ENCODE data around the gene LRRTM2.

Gene LRRTM2

GRCh38 chr5:138912093-138912492 is 37.0 kb upstream of the LRRTM2 start:
- Histone ChIP-seq H3K27ac (ENCODE audit: low read depth, low read length, poor library complexity, severe bottlenecking) (no peak overlapping the region), H3K9ac (ENCODE audit: low read length) (no peak overlapping the region), H3K4me2 (ENCODE audit: low read length) (no peak overlapping the region), H3K9me3 (ENCODE audit: low read length) (no peaks in the 10 kb centered on the region), H3K4me1 (ENCODE audit: insufficient read depth, low read length, severe bottlenecking) (no peaks in the 10 kb centered on the region), H3K36me3 (ENCODE audit: insufficient read depth, low read length) (no peaks in the 10 kb centered on the region), H3K27me3 (ENCODE audit: insufficient read depth, low read length) (no peaks in the 10 kb centered on the region), H2AFZ (ENCODE audit: low read length) (no peak overlapping the region), H3K79me2 (ENCODE audit: insufficient read depth, low read length) (no peaks in the 10 kb centered on the region), H3K9me2 (ENCODE audit: low read depth, low read length) (no peaks in the 10 kb centered on the region), H3F3A (ENCODE audit: insufficient read depth, low read length) (no peaks in the 10 kb centered on the region), H3K4me3 (ENCODE audit: low read depth, low read length, poor library complexity, severe bottlenecking) (no peak overlapping the region), H4K20me1 (ENCODE audit: insufficient read depth, low read length) (no peaks in the 10 kb centered on the region)
- no peak for TF ChIP-seq EZH2 (IDR thresholded peaks at IDR 0.05; ENCODE audit: borderline replicate concordance, low read length)
- TF ChIP-seq, protein P1, sequence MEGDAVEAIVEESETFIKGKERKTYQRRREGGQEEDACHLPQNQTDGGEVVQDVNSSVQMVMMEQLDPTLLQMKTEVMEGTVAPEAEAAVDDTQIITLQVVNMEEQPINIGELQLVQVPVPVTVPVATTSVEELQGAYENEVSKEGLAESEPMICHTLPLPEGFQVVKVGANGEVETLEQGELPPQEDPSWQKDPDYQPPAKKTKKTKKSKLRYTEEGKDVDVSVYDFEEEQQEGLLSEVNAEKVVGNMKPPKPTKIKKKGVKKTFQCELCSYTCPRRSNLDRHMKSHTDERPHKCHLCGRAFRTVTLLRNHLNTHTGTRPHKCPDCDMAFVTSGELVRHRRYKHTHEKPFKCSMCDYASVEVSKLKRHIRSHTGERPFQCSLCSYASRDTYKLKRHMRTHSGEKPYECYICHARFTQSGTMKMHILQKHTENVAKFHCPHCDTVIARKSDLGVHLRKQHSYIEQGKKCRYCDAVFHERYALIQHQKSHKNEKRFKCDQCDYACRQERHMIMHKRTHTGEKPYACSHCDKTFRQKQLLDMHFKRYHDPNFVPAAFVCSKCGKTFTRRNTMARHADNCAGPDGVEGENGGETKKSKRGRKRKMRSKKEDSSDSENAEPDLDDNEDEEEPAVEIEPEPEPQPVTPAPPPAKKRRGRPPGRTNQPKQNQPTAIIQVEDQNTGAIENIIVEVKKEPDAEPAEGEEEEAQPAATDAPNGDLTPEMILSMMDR (IDR thresholded peaks at IDR 0.05; ENCODE audit: low read length), result no peak

DNA sequence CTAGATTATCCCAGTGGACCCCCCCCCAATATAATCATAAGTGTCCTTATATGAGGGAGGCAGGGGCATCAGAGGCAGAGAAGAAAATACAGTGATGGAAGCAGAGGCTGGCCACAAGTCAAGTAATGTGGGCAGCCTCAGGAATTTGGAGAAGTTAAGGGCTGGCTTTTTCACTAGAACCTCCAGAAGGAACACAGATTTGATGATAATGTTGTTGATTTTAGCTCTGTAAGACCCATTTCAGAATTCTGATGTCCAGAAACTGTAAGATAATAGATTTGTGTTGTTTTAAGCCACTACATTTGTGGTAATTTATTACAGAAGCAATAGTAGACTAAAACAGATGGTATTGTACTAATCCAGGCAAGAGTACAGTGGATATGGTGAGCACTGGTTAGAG is 36.3 kb upstream of the LRRTM2 start:
- no peak overlapping the region for H3K27ac ChIP-seq (ENCODE audit: low read depth, low read length, poor library complexity, severe bottlenecking)
- no peak overlapping the region for H3K4me3 ChIP-seq (ENCODE audit: low read depth, low read length, poor library complexity, severe bottlenecking)
- H3K36me3 ChIP-seq (ENCODE audit: insufficient read depth, low read length), result no peaks in the 10 kb centered on the region
- H2AFZ ChIP-seq (ENCODE audit: low read length), result no peak overlapping the region
- H3F3A ChIP-seq (ENCODE audit: insufficient read depth, low read length), result no peaks in the 10 kb centered on the region
- H4K20me1 ChIP-seq (ENCODE audit: insufficient read depth, low read length), result no peaks in the 10 kb centered on the region
- no peaks in the 10 kb centered on the region for H3K9me2 ChIP-seq (ENCODE audit: low read depth, low read length)
- H3K9me3 ChIP-seq (ENCODE audit: low read length), result no peaks in the 10 kb centered on the region
- TF ChIP-seq EZH2 (IDR thresholded peaks at IDR 0.05; ENCODE audit: borderline replicate concordance, low read length), result no peak
- TF ChIP-seq, protein P1 (IDR thresholded peaks at IDR 0.05; ENCODE audit: low read length), result no peak
- H3K79me2 ChIP-seq (ENCODE audit: insufficient read depth, low read length), result no peaks in the 10 kb centered on the region
- no peaks in the 10 kb centered on the region for H3K4me1 ChIP-seq (ENCODE audit: insufficient read depth, low read length, severe bottlenecking)
- H3K9ac ChIP-seq (ENCODE audit: low read length), result no peak overlapping the region
- H3K27me3 ChIP-seq (ENCODE audit: insufficient read depth, low read length), result no peaks in the 10 kb centered on the region
- H3K4me2 ChIP-seq (ENCODE audit: low read length), result no peak overlapping the region

- H2AFZ ChIP-seq (ENCODE audit: low read length), result no peak overlapping the region
- H3K27ac ChIP-seq (ENCODE audit: low read depth, low read length, poor library complexity, severe bottlenecking), result no peak overlapping the region
- H3K9me3 ChIP-seq (ENCODE audit: low read length), result no peaks in the 10 kb centered on the region
- no peaks in the 10 kb centered on the region for H3K27me3 ChIP-seq (ENCODE audit: insufficient read depth, low read length)
- no peaks in the 10 kb centered on the region for H3K36me3 ChIP-seq (ENCODE audit: insufficient read depth, low read length)
- H3K9me2 ChIP-seq (ENCODE audit: low read depth, low read length), result no peaks in the 10 kb centered on the region
- H3K79me2 ChIP-seq (ENCODE audit: insufficient read depth, low read length), result no peaks in the 10 kb centered on the region
- H3F3A ChIP-seq (ENCODE audit: insufficient read depth, low read length), result no peaks in the 10 kb centered on the region
- no peaks in the 10 kb centered on the region for H3K4me1 ChIP-seq (ENCODE audit: insufficient read depth, low read length, severe bottlenecking)
- no peak overlapping the region for H3K4me2 ChIP-seq (ENCODE audit: low read length)
- no peak overlapping the region for H3K9ac ChIP-seq (ENCODE audit: low read length)
- H3K4me3 ChIP-seq (ENCODE audit: low read depth, low read length, poor library complexity, severe bottlenecking), result no peak overlapping the region
- no peaks in the 10 kb centered on the region for H4K20me1 ChIP-seq (ENCODE audit: insufficient read depth, low read length)
- TF ChIP-seq EZH2 (IDR thresholded peaks at IDR 0.05; ENCODE audit: borderline replicate concordance, low read length), result no peak
- TF ChIP-seq, protein P1 (IDR thresholded peaks at IDR 0.05; ENCODE audit: low read length), result no peak
These were observed 35.5 kb upstream of the LRRTM2 start for GRCh38 chr5:138910546-138911185.
